NCI-H2196 (cell line): ENCODE data around the gene TYK2.
"Not testable (repeated sequence)": the region's sequence is repeated elsewhere in the genome, so short reads cannot be mapped to it uniquely, and the experiment has no call there.

Source experiments
- DNase-seq: peaks from one replicate; lab custom pipeline; 2025; ENCODE audit not compliant: unreplicated experiment; lab: John Stamatoyannopoulos, UW

The TYK2 gene

DNA sequence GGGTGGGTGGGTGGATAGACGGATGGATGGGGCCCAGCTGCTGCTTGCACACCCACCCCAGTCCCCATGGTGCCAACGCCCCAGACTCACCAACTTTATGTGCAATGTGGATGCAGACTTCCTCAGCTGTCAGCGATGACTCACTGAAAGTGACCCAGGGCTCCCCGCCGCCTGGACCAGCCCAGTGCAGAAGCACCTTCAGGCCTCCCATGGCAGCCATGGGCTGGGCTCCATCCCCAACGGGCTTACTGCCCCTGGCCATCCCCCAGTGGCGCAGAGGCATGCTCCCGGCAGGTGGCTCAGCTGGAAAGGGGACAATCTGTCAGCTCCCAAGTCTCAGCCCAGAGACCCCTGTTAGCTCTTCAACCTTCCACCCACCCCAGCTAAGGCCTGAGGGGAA, 2.2 kb downstream of the TYK2 start:
- no peak for DNase-seq

DNA sequence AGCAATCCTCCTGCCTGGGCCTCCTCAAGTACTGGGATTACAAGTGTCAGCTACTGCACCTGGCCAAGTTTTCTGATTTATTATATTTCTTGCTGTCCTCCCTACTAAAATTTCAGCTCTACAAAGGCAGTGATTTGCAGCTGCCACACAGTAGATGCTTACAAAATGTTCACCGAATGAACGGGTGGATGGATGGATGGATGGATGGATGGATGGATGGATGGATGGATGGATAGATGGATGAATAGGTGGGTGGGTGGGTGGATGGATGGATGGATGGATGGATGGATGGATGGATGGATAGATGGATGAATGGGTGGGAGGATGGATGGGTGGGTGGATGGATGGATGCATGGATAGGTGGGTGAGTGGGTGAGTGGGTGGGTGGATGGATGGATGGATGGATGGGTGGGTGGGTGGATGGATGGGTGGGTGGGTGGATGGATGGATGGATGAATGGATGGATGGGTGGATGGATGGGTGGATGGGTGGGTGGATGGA, 3.2 kb downstream of the TYK2 start:
- DNase-seq: not testable (repeated sequence)

DNA sequence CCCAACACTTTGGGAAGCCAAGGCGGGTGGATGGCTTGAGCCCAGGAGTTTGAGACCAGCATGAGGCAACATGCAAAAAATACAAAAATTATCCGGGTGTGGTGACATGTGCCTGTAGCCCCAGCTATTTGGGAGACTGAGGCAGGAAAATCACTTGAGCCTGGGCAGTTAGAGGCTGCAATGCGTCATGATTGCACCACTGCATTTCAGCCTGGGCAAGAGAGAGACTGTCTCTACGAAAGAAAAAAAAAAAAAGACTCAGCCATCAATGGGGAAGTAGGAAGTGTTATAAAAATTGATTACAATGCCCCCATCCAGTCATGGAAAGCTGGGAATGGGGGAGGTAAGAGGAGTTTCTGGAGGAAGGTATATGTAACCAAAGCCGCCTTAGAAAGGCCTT, 5.4 kb downstream of the TYK2 start:
- DNase-seq: no peak

DNA sequence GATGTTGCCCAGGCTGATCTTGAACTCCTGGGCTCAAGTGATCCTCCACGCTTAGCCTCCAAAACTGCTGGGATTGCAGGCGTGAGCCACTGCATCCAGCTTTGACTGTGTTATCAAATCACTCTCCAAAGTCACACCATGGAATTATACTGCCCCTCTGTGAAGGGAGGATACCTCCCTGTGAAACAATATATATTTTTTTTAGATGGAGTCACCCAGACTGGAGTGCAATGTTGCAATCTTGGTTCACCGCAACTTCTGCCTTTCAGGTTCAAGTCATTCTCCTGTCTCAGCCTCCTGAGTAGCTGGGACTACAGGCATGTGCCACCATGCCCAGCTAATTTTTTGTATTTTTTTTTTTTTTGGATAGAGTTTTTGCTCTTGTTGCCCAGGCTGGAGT, 7.7 kb downstream of the TYK2 start:
- DNase-seq: no peak

DNA sequence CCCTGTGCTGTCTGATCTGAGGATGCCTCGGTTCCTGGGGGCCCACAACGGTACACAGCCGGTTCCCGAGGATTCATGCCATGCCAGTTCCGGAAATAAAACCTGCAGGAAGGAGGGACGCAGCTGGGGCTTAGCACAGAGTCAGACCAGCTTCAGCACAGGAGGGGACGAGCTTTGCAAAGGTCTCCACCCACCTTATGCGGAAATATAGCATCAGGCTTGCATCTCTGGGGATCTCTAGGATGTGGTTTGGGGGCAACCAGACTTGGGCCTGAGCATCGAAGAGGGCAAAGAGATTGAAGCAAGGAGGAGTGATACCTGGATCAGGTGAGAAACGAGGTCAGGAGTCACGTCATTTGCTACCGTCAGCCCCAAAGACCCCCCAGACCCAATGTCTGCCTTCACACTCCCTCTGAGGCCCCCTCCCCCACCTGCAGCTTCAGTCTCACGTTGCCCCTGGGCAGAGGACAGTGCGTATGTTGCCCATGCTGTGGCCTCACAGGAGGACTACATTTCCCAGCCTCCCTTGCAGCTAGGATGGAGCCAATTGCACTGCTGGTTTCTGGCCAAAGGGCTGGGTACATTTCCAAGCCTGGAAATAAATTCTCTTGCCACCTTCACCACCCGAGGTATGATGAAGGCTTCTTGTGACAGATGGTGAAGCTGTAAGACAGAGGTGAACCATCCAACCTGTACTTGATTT, 12.1 kb downstream of the TYK2 start:
- no peak for DNase-seq

DNA sequence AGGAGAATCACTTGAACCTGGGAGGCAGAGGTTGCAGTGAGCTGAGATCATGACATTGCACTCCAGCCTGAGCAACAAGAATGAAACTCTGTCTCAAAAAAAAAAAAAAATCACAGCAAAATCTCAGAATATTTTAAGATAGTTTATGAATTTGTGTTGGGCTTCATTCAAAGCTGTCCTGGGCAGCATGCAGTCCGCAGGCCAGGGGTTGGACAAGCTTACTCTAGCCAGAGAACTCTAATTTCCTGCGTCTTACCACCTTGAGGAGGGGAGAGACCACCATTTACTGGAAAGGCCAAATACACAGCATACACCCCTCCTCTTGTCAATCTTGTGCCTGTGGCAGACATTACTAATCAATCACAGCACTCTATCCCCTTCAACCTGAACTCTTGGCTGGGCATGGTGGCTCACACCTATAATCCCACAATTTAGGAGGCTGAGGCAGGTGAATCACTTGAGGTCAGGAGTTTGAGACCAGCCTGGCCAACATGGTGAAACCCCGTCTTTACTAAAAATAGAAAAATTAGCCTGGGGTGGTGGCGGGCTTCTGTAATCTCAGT, 13.3 kb downstream of the TYK2 start:
- DNase-seq: not testable (repeated sequence)

DNA sequence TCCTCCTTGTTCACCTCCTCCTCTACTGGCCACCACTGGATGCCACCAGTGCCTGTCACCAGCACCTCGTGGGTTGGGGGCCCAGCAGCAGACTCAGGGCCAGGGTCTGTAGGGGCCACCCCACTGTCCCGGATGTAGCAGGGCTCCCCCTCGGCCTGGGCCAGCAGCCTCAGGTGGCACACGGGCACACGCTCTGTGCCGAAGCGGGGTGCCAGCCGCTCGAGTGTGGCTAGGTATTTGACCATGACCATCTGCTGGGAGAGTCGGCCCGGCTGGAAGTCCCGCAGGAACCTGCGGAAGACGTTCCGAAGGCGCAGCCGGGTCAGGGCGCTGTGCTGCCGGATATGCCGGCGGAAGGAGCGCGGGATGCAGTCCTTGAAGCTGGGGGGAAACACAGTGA, 14.9 kb downstream of the TYK2 start:
- no peak for DNase-seq

DNA sequence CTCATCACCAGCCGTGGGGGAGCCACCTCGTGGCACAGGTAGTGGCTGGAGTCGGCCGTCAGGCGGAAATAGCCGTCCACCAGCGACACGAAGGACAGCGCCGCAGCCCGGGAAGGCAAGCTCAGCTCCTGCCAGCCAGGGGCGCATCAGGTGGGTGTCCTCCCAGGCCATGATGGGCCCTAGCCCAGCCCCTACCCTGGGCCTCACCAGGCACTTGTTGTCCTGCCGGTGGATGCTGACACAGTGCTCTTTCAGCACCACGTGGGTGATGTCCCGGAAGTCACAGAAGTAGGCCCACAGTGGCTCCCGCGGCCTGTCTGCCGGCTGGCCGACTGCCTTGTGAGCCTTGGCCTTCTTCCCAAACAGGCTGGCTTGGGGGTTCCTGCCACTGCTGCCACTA, 15.7 kb downstream of the TYK2 start:
- DNase-seq: no peak

DNA sequence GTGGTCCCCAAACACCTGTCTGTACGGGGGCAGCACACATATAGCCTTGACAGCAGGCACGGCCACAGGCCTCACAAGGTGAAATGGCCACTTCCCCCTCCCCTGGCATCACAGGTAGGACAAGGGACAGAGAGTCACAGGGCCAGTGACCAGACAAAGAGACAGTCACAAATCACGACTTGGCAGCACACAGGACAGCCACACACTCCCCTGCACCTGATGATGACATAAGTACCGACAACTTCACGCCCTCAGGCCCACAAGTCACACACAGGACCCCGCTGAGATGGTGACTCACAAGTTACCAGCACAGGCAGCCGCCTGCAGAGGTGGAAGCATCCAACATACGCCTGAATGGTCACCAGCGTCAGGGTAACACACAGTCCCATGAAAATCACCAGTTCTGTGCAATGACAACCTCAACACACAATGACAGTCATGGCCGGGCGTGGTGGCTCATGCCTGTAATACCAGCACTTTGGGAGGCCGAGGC, 16.5 kb downstream of the TYK2 start:
- DNase-seq: no peak

DNA sequence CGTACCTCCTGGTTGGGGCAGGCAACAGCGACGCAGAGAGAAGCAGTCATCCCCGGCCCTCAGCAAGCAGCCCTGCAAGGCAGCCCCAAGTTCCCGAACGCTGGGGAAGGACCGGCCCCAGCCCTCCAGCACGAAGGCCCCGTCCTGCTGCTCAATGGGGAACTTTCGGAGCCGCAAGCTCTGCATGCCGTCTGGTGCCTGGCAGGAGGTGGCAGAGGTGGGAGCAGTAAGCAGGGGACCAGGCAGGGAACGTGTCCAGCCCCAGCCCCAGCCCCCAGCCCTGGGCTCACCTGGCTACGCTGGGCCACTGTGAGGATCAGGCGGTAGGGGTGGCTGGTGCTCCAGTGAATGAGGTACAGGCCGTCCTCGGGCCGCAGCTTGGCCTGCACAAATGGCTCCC, 18.1 kb downstream of the TYK2 start:
- no peak for DNase-seq

DNA sequence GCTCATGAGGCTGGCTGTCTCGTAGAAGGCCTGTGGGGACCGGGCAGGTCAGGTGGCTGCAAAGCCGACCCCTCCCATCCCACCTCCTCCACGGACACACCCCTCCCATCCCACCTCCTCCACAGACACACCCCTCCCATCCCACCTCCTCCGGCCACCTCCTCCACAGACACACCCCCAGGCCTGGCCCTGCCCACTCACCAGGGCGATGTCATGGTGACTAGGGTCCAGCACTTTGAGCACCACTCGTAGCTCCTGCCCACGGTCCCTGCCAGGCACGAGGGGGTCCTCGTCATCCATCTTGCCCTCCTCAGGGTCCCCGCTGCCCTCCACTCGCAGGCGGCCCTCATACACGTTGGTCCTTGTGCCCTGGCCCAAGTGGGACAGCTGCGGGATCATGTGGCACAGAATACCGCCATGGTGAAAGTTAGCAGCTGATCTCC, 18.8 kb downstream of the TYK2 start:
- no peak for DNase-seq

DNA sequence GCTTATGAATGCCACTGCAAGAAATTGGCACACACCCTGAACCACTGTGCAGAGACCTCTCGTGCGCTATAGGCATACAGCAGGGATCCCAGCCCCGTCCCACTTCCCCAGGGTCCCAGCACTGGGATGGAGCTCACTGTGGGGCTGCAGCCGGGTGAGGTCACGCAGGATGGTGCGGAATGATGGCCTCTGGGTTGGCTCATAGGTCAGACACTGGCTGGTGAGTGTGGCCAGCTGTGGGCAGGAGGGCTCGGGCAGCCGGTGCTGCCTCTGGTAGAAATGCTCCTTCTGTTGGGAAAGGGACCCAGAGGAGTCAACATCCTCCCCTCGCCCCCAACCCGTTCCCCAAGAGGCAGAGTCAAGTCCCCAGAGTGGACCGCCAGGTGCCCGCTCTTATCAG, 23.9 kb downstream of the TYK2 start:
- DNase-seq: no peak

DNA sequence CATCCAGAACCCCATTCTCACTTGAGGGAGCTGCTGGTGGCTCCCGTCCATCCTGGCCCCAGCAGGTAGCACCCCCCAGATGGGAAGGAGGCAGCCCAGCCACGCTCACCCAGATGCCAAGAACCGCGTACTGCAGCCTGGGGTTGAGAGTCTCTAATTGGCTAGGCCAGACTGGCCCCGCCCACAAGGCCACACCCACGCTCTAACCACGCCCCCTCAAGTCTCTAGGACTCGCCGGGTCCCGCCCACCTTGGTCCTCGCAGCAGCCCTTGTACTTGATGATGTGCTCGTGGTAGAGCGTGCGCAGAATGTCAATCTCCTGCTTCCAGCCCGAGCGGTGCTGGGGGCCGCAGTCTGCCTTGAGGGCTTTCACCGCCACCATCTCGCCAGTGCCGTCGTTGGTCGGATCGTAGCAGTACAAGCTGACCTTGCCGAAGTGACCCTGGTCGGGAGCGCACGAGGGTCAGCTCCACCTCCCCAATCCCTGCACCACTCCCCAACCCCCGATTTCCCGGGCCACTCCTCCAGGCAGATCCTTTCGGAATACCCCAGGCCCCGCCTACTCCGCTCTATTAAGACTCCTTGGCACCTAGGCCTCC, 26.5 kb downstream of the TYK2 start:
- peak; percentile 11 for DNase-seq

DNA sequence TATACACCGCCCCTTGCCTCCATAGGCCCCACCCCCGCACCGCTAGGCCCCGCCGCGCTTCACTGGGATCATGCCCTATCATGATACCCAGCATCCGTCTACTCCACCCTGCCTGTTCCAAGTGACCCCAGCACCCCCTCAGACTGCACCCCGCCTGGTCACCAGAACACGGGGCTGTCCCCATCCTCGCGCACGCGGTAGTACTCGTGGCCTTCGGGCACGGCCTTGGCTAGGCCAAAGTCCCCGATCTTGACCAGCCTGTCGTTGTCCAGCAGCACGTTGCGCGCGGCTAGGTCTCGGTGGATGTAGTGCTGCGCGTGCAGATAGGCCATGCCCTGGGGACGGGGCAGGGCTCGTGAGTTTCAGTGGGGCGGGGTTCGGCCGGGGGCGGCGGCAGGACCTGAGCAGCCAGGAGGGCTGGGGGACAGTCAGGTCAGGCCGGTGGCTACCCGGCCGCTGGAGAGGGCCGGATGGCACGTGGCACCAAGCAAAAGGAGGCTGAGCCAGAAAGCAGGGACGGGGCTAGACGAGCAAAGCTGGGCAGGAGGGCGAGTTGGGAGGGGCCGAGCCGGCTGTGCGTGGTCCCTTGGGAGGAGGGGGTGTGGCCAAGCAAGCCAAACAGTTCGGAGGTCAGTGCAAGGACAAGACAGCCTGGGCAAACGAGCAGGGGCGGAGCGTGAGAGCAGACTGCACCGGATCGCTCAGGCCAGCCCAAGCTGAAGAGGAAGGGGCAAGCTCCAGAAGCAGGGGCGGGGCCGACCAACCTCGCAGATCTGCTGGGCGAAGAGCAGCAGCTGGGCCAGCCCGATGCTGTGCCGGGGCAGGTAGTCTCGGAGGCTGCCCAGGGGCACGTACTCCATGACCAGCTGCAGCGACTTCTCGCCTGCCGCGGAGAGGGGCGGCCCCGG, 27.4 kb downstream of the TYK2 start:
- DNase-seq: no peak

DNA sequence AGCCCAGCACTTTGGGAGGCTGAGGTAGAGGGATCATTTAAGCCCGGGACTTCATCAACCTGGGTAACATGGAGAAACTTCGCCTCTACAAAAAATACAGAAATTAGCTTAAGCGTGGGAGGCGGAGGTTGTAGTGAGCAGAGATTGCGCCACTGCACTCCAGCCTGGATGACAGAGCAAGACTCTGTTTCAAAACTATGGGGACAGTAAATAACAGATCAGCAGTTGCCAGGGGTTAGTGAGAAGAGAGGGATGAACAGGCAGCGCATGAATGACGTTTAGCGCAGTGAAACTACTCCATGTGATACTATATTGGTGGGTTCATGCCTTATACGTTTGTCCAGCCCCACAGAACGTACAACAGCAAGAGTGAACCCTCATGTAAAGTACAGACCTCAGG, 33.9 kb downstream of the TYK2 start:
- no peak for DNase-seq

DNA sequence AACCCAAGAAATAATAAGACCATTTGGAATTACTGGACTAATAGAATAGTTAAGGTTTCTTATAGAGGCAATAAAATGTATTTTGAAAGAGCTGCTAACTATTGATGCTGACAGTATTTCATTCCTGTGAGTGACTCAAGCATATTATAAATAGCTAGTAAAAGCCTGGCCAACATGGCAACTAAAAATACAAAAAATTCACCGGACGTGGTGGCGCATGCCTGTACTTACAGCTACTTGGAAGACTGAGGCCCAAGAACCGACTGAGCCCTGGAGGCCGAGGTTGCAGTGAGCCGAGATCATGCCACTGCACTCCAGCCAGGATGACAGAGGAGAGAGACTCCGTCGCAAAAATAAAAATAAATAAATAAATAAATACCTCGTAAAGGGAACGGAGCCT, 35.6 kb downstream of the TYK2 start:
- DNase-seq: no peak

DNA sequence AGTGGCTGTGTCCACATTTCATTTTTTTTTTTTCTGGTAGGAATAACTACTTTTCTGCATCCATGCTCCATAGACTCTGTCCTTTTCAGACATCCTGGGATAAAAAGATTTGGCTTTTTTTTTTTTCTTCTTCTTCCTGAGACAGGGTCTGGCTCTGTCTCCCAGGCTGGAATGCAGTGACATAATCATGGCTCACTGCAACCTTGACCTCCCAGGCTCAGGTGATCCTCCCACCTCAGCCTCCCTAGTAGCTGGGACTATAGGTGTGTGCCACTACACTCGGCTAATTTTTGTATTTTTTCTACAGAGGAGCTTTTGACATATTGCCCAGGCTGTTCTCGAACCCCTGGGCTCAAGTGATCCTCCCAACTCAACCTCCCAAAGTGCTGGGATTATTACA, 36.9 kb downstream of the TYK2 start:
- DNase-seq: no peak

DNA sequence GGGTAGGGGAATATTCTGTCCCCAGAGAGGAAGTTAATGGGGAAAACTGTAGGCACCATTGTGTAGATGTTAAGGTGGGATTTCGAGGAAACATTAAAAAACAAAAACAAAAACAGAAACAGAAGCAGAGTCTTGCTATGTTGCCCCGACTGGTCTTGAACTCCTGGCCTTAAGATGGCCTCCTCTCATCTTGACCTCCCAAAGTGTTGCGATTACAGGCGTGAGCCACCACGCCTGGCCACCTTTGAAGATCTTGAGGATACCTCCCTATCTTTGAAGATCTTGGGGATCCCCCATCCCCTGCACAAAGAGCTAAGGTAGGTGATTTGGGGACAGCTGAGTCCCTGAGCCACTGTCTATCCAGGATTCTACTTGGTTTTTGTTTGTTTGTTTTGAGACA, 40.4 kb downstream of the TYK2 start:
- no peak for DNase-seq

DNA sequence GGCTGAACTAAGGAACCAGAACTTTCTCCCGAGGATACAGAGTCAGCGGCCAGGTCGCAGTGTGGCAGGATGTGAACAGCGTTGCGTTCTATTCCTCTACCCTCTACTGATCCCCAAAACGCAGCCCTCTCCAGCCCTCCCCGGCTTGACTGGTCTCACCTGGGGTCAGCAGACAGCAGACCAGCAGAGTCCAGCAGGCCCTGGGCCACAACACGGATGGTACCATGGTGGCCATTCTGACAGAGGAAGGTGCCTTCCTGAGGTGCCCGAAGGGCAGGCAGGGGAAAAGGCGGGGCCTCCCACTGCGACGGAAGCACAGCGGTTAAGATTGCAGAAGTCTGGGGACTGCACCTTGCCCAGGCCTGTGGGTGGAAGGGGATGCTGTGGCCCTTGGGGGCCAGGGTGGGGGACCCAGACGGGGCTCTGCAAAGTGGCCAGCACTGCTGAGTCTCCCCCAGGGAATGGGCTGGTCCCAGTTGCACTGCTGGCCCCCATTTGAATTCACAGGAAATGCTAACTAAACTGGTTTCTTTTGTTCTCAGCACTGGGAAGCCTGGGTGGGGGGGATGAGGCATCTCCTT, 40.9 kb downstream of the TYK2 start, which contains the start of gene ICAM3:
Gene ICAM3, minus strand, starts transcription at position 245 of the 581 bp plus-strand sequence. Its CDS starts 10 bp downstream, at position 235.
- no peak for DNase-seq

DNA sequence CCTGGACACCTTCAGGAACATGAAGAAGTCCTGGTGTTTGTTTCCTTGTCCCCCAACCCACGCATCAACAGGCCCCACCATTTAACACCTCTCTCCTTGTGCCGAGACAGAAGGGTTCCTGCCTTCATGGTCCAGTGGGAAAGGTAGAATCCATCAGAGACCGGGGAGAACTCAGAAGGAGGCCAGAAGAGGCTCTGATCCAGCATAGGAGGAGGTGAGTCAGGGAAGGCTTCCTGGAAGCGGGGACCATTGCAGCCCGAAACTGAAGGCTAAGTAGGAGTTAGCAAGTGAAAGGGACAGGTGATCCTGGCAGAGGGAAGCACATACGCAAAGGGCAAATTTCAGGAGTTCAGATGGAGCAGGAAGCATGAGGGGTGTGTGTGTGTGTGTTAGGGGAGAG, 41.4 kb downstream of the TYK2 start:
- no peak for DNase-seq

DNA sequence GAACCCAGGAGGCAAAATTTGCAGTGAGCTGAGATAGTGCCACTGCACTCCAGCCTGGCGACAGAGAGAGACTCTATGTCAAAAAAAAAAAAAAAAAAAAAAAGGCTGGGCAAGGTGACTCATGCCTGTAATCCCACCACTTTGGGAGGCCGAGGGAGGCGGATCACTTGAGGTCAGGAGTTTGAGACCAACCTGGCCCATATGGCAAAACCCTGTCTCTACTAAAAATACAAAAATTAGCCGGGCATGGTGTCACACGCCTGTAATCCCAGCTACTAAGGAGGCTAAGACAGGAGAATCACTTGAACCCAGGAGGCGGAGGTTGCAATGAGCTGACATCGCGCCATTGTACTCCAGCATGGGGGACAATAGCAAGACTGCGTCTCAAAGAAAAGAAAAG, 43.6 kb downstream of the TYK2 start:
- not testable (repeated sequence) for DNase-seq
